CD4-positive, alpha-beta T cell treated with Interleukin-17A for 4 hours (primary cell): ENCODE measurements around the gene MT1G.
A peak's percentile ranks its signal among the peaks of the same experiment; 100 is the strongest.
"Not testable (repeated sequence)": the region's sequence is repeated elsewhere in the genome, so short reads cannot be mapped to it uniquely, and the experiment has no call there.

Experiments used
- DNase-seq: peaks from one replicate; pipeline ENCODE4 v3.0.0-alpha.2; 2020; ENCODE audit warnings: mixed read lengths

Gene MT1G

GRCh38 chr16:56684256-56684925 is 16.5 kb upstream of the MT1G start:
- no peak for DNase-seq

- DNase-seq, result no peak
Observed at GRCh38 chr16:56683424-56684172, 15.7 kb upstream of the MT1G start.

- DNase-seq, result no peak
Observed at GRCh38 chr16:56682703-56683397, 15.0 kb upstream of the MT1G start.

GRCh38 chr16:56681939-56682702 is 14.3 kb upstream of the MT1G start, which contains the start of gene MT1X:
MT1X (plus strand) TSS chr16:56682470; CDS start chr16:56682541, 71 bp downstream.
- peak; percentile 91 for DNase-seq

- peak; percentile 14 for DNase-seq
Observed at GRCh38 chr16:56679818-56680217, 12.0 kb upstream of the MT1G start.

GRCh38 chr16:56679078-56679730 is 11.3 kb upstream of the MT1G start:
- no peak for DNase-seq

GRCh38 chr16:56677474-56677873 is 9.6 kb upstream of the MT1G start:
- no peak for DNase-seq

GRCh38 chr16:56675685-56676210 is 7.9 kb upstream of the MT1G start:
- peak; percentile 53 for DNase-seq

- DNase-seq, result not testable (repeated sequence)
Observed at GRCh38 chr16:56674570-56674969, 6.7 kb upstream of the MT1G start.

GRCh38 chr16:56673921-56674320 is 6.1 kb upstream of the MT1G start:
- peak; percentile 35 for DNase-seq

GRCh38 chr16:56672761-56673536 is 5.1 kb upstream of the MT1G start:
- no peak for DNase-seq

- DNase-seq, result not testable (repeated sequence)
Observed at GRCh38 chr16:56672171-56672570, 4.3 kb upstream of the MT1G start.

GRCh38 chr16:56671691-56672090 is 3.8 kb upstream of the MT1G start:
- DNase-seq, result not testable (repeated sequence)

- DNase-seq, result no peak
Observed at GRCh38 chr16:56670620-56670934, 2.7 kb upstream of the MT1G start.

- DNase-seq, result no peak
Observed at GRCh38 chr16:56669840-56670619, 2.2 kb upstream of the MT1G start.

- no peak for DNase-seq
Observed at GRCh38 chr16:56669005-56669839, 1.4 kb upstream of the MT1G start, which contains the start of gene MT1H. MT1H (plus strand) TSS chr16:56669814; CDS start chr16:56669885, 71 bp downstream.

- DNase-seq, result not testable (repeated sequence)
Observed at GRCh38 chr16:56665286-56666261, 2.3 kb downstream of the MT1G start.

- DNase-seq, result no peak
Observed at GRCh38 chr16:56664506-56664905, 3.4 kb downstream of the MT1G start.
